SK-N-SH (cell line): ENCODE data around the gene KDELR1. TPM values are rescaled to one million over a fixed set of nuclear protein-coding genes. Genes with fewer than 3 reads are reported as not detected.
A peak's percentile ranks its signal among the peaks of the same experiment; 100 is the strongest.

Source experiments
- CTCF ChIA-PET: fragments of 300-600, 350-600 bp; formaldehyde crosslinking; extraction: SDS; loops from one replicate; lab custom pipeline; 2021; lab: Yijun Ruan, JAX
- POLR2A ChIA-PET: fragments of 350-600 bp; sonication (Branson Sonifier 250); formaldehyde crosslinking; extraction: SDS; loops from one replicate; lab custom pipeline; 2020; ENCODE audit warnings: antibody characterized with exemption, inconsistent platforms; lab: Yijun Ruan, JAX
- DNase-seq: peaks from one replicate; pipeline ENCODE4 v3.0.0; 2012
- H2AFZ ChIP-seq: fragments of 200-600 bp; sonication (generic); 2 replicates; pipeline ENCODE4 v1.8.1; 2016; ENCODE audit warnings: antibody characterized with exemption, mild to moderate bottlenecking, low read depth
- H3F3A ChIP-seq: fragments of 200-600 bp; sonication (generic); replicated peaks from 2 replicates; pipeline ENCODE3; 2016; ENCODE audit warnings: antibody characterized with exemption, mild to moderate bottlenecking; ENCODE audit not compliant: insufficient read depth
- H3K27ac ChIP-seq, 2 experiments: fragments of 200-500 bp in 1 of 2; fragments of 200-600 bp in 1 of 2; sonication (Bioruptor generic) in 1 of 2; sonication (generic), shearing (Covaris generic) in 1 of 2; 2 replicates each; pipeline versions ENCODE4 v1.5.1 to v1.6.1; 2014 to 2016; ENCODE audit warnings: low read depth in 2 of 2, inconsistent platforms in 1 of 2, low read length in 1 of 2, mild to moderate bottlenecking in 1 of 2, mixed read lengths in 1 of 2
- H3K27me3 ChIP-seq: fragments of 200-600 bp; sonication (generic), shearing (Covaris generic); 2 replicates; pipeline ENCODE4 v1.6.1; 2016; ENCODE audit warnings: mixed run types; ENCODE audit not compliant: insufficient read depth
- H3K36me3 ChIP-seq, 2 experiments: fragments of 200-500 bp in 1 of 2; fragments of 200-600 bp in 1 of 2; sonication (Bioruptor generic) in 1 of 2; sonication (generic) in 1 of 2; replicated peaks in 1 of 2; 2 replicates each; pipeline versions ENCODE3 to v1.5.1; 2014 to 2016; ENCODE audit warnings: low read length in 1 of 2, mild to moderate bottlenecking in 1 of 2; ENCODE audit not compliant: insufficient read depth in 2 of 2, control insufficient read depth in 1 of 2
- H3K4me1 ChIP-seq, 2 experiments: fragments of 200-500 bp in 1 of 2; fragments of 200-600 bp in 1 of 2; sonication (Bioruptor generic) in 1 of 2; sonication (generic), shearing (Covaris generic) in 1 of 2; 2 replicates each; pipeline versions ENCODE4 v1.5.1 to v1.6.1; 2014 to 2016; ENCODE audit warnings: low read depth in 1 of 2, low read length in 1 of 2, mixed run types in 1 of 2; ENCODE audit not compliant: insufficient read depth in 2 of 2, control insufficient read depth in 1 of 2
- H3K4me2 ChIP-seq: fragments of 200-600 bp; sonication (generic), shearing (Covaris generic); 2 replicates; pipeline ENCODE4 v1.6.1; 2017; ENCODE audit warnings: mixed run types
- H3K4me3 ChIP-seq, 2 experiments: fragments of 200-500 bp in 1 of 2; fragments of 200-600 bp in 1 of 2; sonication (Bioruptor generic) in 1 of 2; sonication (generic), shearing (Covaris generic) in 1 of 2; 2 replicates each; pipeline versions ENCODE4 v1.5.1 to v1.8.1; 2014 to 2016; ENCODE audit warnings: low read depth in 2 of 2, inconsistent platforms in 1 of 2, low read length in 1 of 2, mild to moderate bottlenecking in 1 of 2, mixed read lengths in 1 of 2, moderate library complexity in 1 of 2
- H3K79me2 ChIP-seq: fragments of 200-600 bp; sonication (generic); 2 replicates; pipeline ENCODE4 v1.8.1; 2017; ENCODE audit warnings: mild to moderate bottlenecking; ENCODE audit not compliant: insufficient read depth
- H3K9ac ChIP-seq: fragments of 200-600 bp; sonication (generic); 2 replicates; pipeline ENCODE4 v1.6.1; 2017; ENCODE audit warnings: mixed run types
- H3K9me2 ChIP-seq: fragments of 200-600 bp; sonication (generic); 2 replicates; pipeline ENCODE4 v1.6.1; 2017; ENCODE audit warnings: mixed run types
- H3K9me3 ChIP-seq: fragments of 200-600 bp; sonication (generic); 2 replicates; pipeline ENCODE4 v1.6.1; 2017; ENCODE audit warnings: mixed run types, mild to moderate bottlenecking, moderate library complexity
- H4K20me1 ChIP-seq: fragments of 200-600 bp; sonication (generic); 2 replicates; pipeline ENCODE4 v1.6.1; 2017; ENCODE audit warnings: mild to moderate bottlenecking, mixed run types; ENCODE audit not compliant: insufficient read depth
- FOXJ3 ChIP-seq: sonication (generic); formaldehyde crosslinking; IDR thresholded peaks from 2 replicates; pipeline ENCODE4 v1.5.1; 2020; ENCODE audit warnings: mild to moderate bottlenecking, missing genetic modification reagents
- FOXM1 ChIP-seq: IDR thresholded peaks from 2 replicates; pipeline ENCODE4 v1.4.0; 2012; ENCODE audit warnings: low read depth, mild to moderate bottlenecking
- JUND ChIP-seq: IDR thresholded peaks from 2 replicates; pipeline ENCODE4 v1.4.0; 2012
- NRF1 ChIP-seq: IDR thresholded peaks from 2 replicates; pipeline ENCODE4 v1.6.1; 2012; ENCODE audit warnings: low read depth, mild to moderate bottlenecking, low read length
- REST ChIP-seq: IDR thresholded peaks from 2 replicates; pipeline ENCODE4 v1.6.1; 2012; ENCODE audit warnings: mild to moderate bottlenecking, low read depth, low read length, moderate library complexity
- RFX5 ChIP-seq: IDR thresholded peaks from 2 replicates; pipeline ENCODE4 v1.6.1; 2012; ENCODE audit warnings: mild to moderate bottlenecking, improper control_type of control experiment, low read length
- SIN3A ChIP-seq: IDR thresholded peaks from 2 replicates; pipeline ENCODE4 v1.6.1; 2012; ENCODE audit warnings: low read depth, mild to moderate bottlenecking, low read length, moderate library complexity, borderline replicate concordance
- TEAD4 ChIP-seq: IDR thresholded peaks from 2 replicates; pipeline ENCODE4 v1.4.0; 2012; ENCODE audit warnings: mild to moderate bottlenecking, borderline replicate concordance; ENCODE audit not compliant: insufficient read depth
- USF2 ChIP-seq: fragments of 150-350 bp; IDR thresholded peaks from 2 replicates; pipeline ENCODE4 v1.6.1; 2017; ENCODE audit warnings: antibody characterized with exemption, low read length, low read depth, borderline replicate concordance
- WGBS: methylation state at CpG from one replicate; pipeline ENCODE4 v1.1.6; 2017; ENCODE audit warnings: low lambda C conversion rate; 5-methylcytosine and 5-hydroxymethylcytosine counted together
- polyA plus RNA-seq, 3 experiments: library from polyadenylated mRNA; depleted of rRNA; stranded (reverse); fragments of >200 nt; gene quantifications; 2 replicates each; pipeline ENCODE4 v1.2.3, GENCODE V29; 2012
- TF ChIP-seq, protein P1 (sequence below): IDR thresholded peaks from 2 replicates; pipeline ENCODE4; 2012

Gene KDELR1
- polyA plus RNA-seq, 1 of the 3 experiments (the other 2 are of a cell fraction), result 138 TPM

GRCh38 chr19:48363810-48364597 lies 27.3 kb downstream of the KDELR1 start, which contains the start of the genes SYNGR4 and TMEM143 (continued):
- TF ChIP-seq REST, result no peak
- TF ChIP-seq RFX5, result no peak; the same call in 1 of the 2 replicates
- TF ChIP-seq SIN3A, result no peak
- TF ChIP-seq, protein P1, sequence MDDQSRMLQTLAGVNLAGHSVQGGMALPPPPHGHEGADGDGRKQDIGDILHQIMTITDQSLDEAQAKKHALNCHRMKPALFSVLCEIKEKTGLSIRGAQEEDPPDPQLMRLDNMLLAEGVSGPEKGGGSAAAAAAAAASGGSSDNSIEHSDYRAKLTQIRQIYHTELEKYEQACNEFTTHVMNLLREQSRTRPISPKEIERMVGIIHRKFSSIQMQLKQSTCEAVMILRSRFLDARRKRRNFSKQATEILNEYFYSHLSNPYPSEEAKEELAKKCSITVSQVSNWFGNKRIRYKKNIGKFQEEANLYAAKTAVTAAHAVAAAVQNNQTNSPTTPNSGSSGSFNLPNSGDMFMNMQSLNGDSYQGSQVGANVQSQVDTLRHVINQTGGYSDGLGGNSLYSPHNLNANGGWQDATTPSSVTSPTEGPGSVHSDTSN, result 0 out of 2 replicates have a peak, but pooled peaks have one; percentile 29
- no peak for TF ChIP-seq FOXJ3 (CRISPR knock-in tag)
- TF ChIP-seq JUND, result no peak
- TF ChIP-seq TEAD4, result no peak
- no peak for TF ChIP-seq USF2
- peak; percentile 98 for TF ChIP-seq NRF1
- no peak for TF ChIP-seq FOXM1

DNA sequence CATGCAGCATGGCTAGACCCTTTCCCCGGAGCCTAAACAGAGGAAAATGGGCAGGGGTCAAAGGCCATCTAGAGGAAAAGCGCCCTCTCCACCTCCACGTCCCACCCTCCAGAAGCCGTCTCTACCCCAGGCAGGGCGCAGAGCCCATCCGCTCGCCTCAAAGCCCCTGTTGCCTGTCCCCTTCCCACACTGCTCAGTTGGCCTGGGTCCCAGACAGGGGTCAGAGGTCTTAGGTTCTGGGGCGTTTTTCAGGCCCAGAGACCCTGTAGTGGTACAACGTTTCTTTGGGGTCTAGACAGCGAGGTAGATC lies 27.9 kb downstream of the KDELR1 start:
- CTCF ChIA-PET, result interaction anchor here (0.7 to 3.4 kb wide), 7 partner anchors 8 to 82 kb away, joined by 3 to 14 read pairs (median 3); partner anchors contain the start of gene KDELR1
- H3K9ac ChIP-seq, result peak overlapping the region; percentile 83
- no peak for DNase-seq
- peak overlapping the region; percentile 62 to 80 for H3K4me3 ChIP-seq
- H3K9me3 ChIP-seq, result no peaks in the 10 kb centered on the region
- no peaks in the 10 kb centered on the region for H3K79me2 ChIP-seq
- no peaks in the 10 kb centered on the region for H3K36me3 ChIP-seq
- H3K27ac ChIP-seq, result peak overlapping the region; percentile 74 to 85
- H2AFZ ChIP-seq, result peak overlapping the region; percentile 78
- peaks cover 4 to 14% of the 10 kb centered on the region in 2 experiments; a peak in 1 of 4 replicates for H3K4me1 ChIP-seq
- H3K27me3 ChIP-seq, result no peaks in the 10 kb centered on the region
- WGBS, result 1% methylated on average over 9 of the region's 10 CpGs
- POLR2A ChIA-PET, result interaction anchor here (0.5 to 2.1 kb wide), 5 partner anchors 9 to 190 kb away, joined by 3 to 11 read pairs (median 5); partner anchors contain the start of gene KDELR1
- H4K20me1 ChIP-seq, result no peaks in the 10 kb centered on the region
- TF ChIP-seq FOXJ3 (CRISPR knock-in tag) (no peak), REST (0 out of 2 replicates have a peak, but pooled peaks have one; percentile 1), SIN3A (no peak; the same call in 1 of the 2 replicates)
- H3K4me2 ChIP-seq, result peak overlapping the region; percentile 98
- peaks cover 6% of the 10 kb centered on the region for H3F3A ChIP-seq
- no peaks in the 10 kb centered on the region for H3K9me2 ChIP-seq
